Heart right ventricle (tissue), 16 donors: ENCODE data around the gene MYH15. TPM values are rescaled to one million over a fixed set of nuclear protein-coding genes. Genes with fewer than 3 reads are reported as not detected.

Experiments used
- ATAC-seq, 8 donors: fragments of 200-7000 bp; cut with Tn5 transposase; one replicate each; pipeline ENCODE4 v1.9.1; 2020; ENCODE audit warnings: mild to moderate bottlenecking in 8 of 8, moderate library complexity in 8 of 8, moderate number of reproducible peaks in 1 of 8
- DNase-seq, 2 donors: peaks; one replicate each; pipeline ENCODE4 v3.0.0-alpha.2; 2020
- H3K27ac ChIP-seq, 10 donors: fragments of 200-600 bp; sonication (generic) in 2 of 10; one replicate each; pipeline versions ENCODE4 v1.5.0 to v1.8.0; 2020 to 2022; ENCODE audit warnings: mild to moderate bottlenecking in 3 of 10
- H3K27me3 ChIP-seq, 7 donors: fragments of 200-600 bp; one replicate each; pipeline ENCODE4 v1.8.0; 2021 to 2022; ENCODE audit warnings: mild to moderate bottlenecking in 2 of 7
- H3K36me3 ChIP-seq, 9 donors: fragments of 200-600 bp; sonication (generic) in 1 of 9; one replicate each; pipeline versions ENCODE4 v1.5.0 to v1.8.0; 2020 to 2022; ENCODE audit warnings: mild to moderate bottlenecking in 2 of 9
- H3K4me1 ChIP-seq, 9 donors: fragments of 200-600 bp; sonication (generic) in 1 of 9; one replicate each; pipeline versions ENCODE4 v1.5.0 to v1.8.0; 2020 to 2022; ENCODE audit warnings: mild to moderate bottlenecking in 4 of 9
- H3K4me3 ChIP-seq, 10 donors: fragments of 200-600 bp; sonication (generic) in 2 of 10; one replicate each; pipeline versions ENCODE4 v1.5.0 to v1.8.0; 2020 to 2022; ENCODE audit warnings: mild to moderate bottlenecking in 7 of 10, moderate library complexity in 2 of 10
- H3K9me3 ChIP-seq, 11 donors: fragments of 200-600 bp in 10 of 11; sonication (generic) in 2 of 11; one replicate each; pipeline versions ENCODE4 v1.5.0 to v1.8.0; 2013 to 2022; ENCODE audit warnings: mild to moderate bottlenecking in 2 of 11, control low read depth in 1 of 11, moderate library complexity in 1 of 11
- CTCF ChIP-seq, 9 donors: fragments of 200-600 bp; sonication (generic) in 2 of 9; IDR thresholded peaks; one replicate each; pipeline versions ENCODE4 v1.5.0 to v1.8.0; 2021 to 2022; ENCODE audit warnings: antibody characterized with exemption in 9 of 9, mild to moderate bottlenecking in 5 of 9, moderate library complexity in 1 of 9
- WGBS, 2 donors: extraction: QIAGEN DNeasy Blood & Tissue Kit; methylation state at CpG; one replicate each; pipeline ENCODE4 v1.1.7; 2013; ENCODE audit warnings: inconsistent platforms in 1 of 2; 5-methylcytosine and 5-hydroxymethylcytosine counted together
- intact Hi-C, 10 donors: fragments of 100-400 bp; cut with DNase I; formaldehyde crosslinking; loops; one replicate each; pipeline versions ENCODE4 v1.11.1 to v1.14.2; 2022
- polyA plus RNA-seq, 2 donors: library from polyadenylated mRNA; stranded (reverse); fragments of 200-250 nt; gene quantifications; one replicate each; pipeline ENCODE4 v1.2.3, GENCODE V29; 2013
- total RNA-seq, 10 donors: library from RNA; stranded (reverse); fragmentation: NEBNext Ultra II Directional in 3 of 10; extraction: Animal tissue kit (Norgen Biotek cat#: 25700) in 3 of 10; gene quantifications; one replicate each; pipeline versions ENCODE4 v1.2.1 to v1.2.4, GENCODE V29; 2021 to 2023
- donor health status: Arrhythmogenic right ventricular cardiomyopathy.
- donor health status: ischemic (EF 13 %, LVEDD 7.1; RV severe dilation, severe dysfunction).
- donor health status: healthy with polysubstance abuse.
- donor health status: DM: no; HTN: yes; CAD: no.
- donor health status: DM: no; HTN: no; CAD: no.
- donor health status: ischemic (EF 25% LVEDD 6.9; RV normal size, moderate dysfunction).
- donor health status: ischemic (EF 25% LVEDD 5.7; RV mildly dilated, moderate dysfunction).
- donor health status: healthy.
- donor health status: DM: yes; HTN: yes; CAD: no.
- donor health status: Ischemic cardiomyopathy.
- donor health status: ischemic (EF 35%, LVEDD 5.7; RV mildly dilated, moderate dysfunction).
- donor health status: nonischemic (EF 11% LVEDD 7.7; RV severe dilation, severe dysfunction).
- donor health status: DM: yes; HTN: yes; CAD: no.
- donor health status: PGD.
- donor health status: ischemic (EF 29% LVEDD 5.4; RV normal size, mild dysfunction).
- donor health status: nonischemic (EF 23%, LVEDD 6.1; RV moderate dilation, normal function).

MYH15 gene
- total and polyA plus RNA-seq, 12 donors, result 0.12 to 1.1 (median 0.26) TPM

- DNase-seq (no peak), ATAC-seq (no peak)
- Histone ChIP-seq H3K4me3 (no peak overlapping the region), H3K9me3 (no peaks in the 10 kb centered on the region), H3K36me3 (no peaks in the 10 kb centered on the region), H3K27me3 (no peaks in the 10 kb centered on the region), H3K27ac (no peak overlapping the region), H3K4me1 (peaks cover 0 to 6% (median 0%) of the 10 kb centered on the region in 9 donors)
- WGBS, 2 donors, result 53 to 59% methylated on average over 4 of the region's 4 CpGs
- TF ChIP-seq CTCF (IDR thresholded peaks at IDR 0.05), result no peak
- intact Hi-C loops, result no loop called here
Measured at GRCh38 chr3:108468577-108468976, 41.8 kb downstream of the MYH15 start.

- ATAC-seq, result no peak
- DNase-seq, result no peak
- Histone ChIP-seq H3K27me3 (no peaks in the 10 kb centered on the region), H3K4me3 (no peak overlapping the region), H3K27ac (no peak overlapping the region), H3K4me1 (peaks cover 0 to 6% (median 0%) of the 10 kb centered on the region in 9 donors), H3K36me3 (no peaks in the 10 kb centered on the region), H3K9me3 (no peaks in the 10 kb centered on the region)
- intact Hi-C loops, result no loop called here
- WGBS, 2 donors, result 79 to 80% methylated on average over 2 of the region's 2 CpGs
- TF ChIP-seq CTCF (IDR thresholded peaks at IDR 0.05), result no peak
Measured at GRCh38 chr3:108462899-108463298, 47.5 kb downstream of the MYH15 start.

GRCh38 chr3:108461661-108462111 is 48.7 kb downstream of the MYH15 start:
- no peak for TF ChIP-seq CTCF (IDR thresholded peaks at IDR 0.05)
- H3K4me1 ChIP-seq, result peaks cover 0 to 6% (median 0%) of the 10 kb centered on the region in 9 donors
- no peaks in the 10 kb centered on the region for H3K36me3 ChIP-seq
- DNase-seq (no peak), ATAC-seq (peak in 6 of 8 donors; percentile 37 to 74 (median 50))
- H3K9me3 ChIP-seq, result no peaks in the 10 kb centered on the region
- no peak overlapping the region for H3K27ac ChIP-seq
- WGBS, 2 donors, result 39 to 55% methylated on average over 5 of the region's 5 CpGs
- no peaks in the 10 kb centered on the region for H3K27me3 ChIP-seq
- intact Hi-C loops, result no loop called here
- no peak overlapping the region for H3K4me3 ChIP-seq

- intact Hi-C loops, result no loop called here
- ATAC-seq (no peak), DNase-seq (no peak)
- Histone ChIP-seq H3K27me3 (no peaks in the 10 kb centered on the region), H3K4me3 (no peak overlapping the region), H3K4me1 (peaks cover 0 to 6% (median 0%) of the 10 kb centered on the region in 9 donors), H3K27ac (no peak overlapping the region), H3K36me3 (no peaks in the 10 kb centered on the region), H3K9me3 (peaks cover 0 to 3% (median 0%) of the 10 kb centered on the region in 11 donors)
- no peak for TF ChIP-seq CTCF (IDR thresholded peaks at IDR 0.05)
Measured at GRCh38 chr3:108459225-108459624, 51.2 kb downstream of the MYH15 start.
